ENCODE data around the gene CEACAM18.

- TF ChIP-seq MAX (IDR thresholded peaks at IDR 0.05; ENCODE audit: low read depth, low read length): no peak
- TF ChIP-seq POLR2AphosphoS5 (IDR thresholded peaks at IDR 0.05; ENCODE audit: low read length): no peak
- TF ChIP-seq REST (IDR thresholded peaks at IDR 0.05; ENCODE audit: low read depth, low read length): no peak
- TF ChIP-seq PKNOX1 (IDR thresholded peaks at IDR 0.05): no peak
- TF ChIP-seq CTCF (IDR thresholded peaks at IDR 0.05 in 2 of 3, conservative IDR thresholded peaks at IDR 0.05 in 1 of 3; ENCODE audit: control insufficient read depth in 2 of 3, extremely low read depth in 1 of 3, insufficient read depth in 1 of 3, low read depth in 3 of 3, low read length in 3 of 3): no peak
- no peak for TF ChIP-seq RFX5 (IDR thresholded peaks at IDR 0.05; ENCODE audit: low read depth, low read length)
- no peak for TF ChIP-seq RELA (IDR thresholded peaks at IDR 0.05; ENCODE audit: borderline replicate concordance, partially characterized antibody)
- TF ChIP-seq GABPA (IDR thresholded peaks at IDR 0.05; ENCODE audit: low read depth): no peak
These were observed 27.5 kb upstream of the CEACAM18 start for GRCh38 chr19:51450730-51451307.

Data from GM12878 (cell line).